GM10248 (cell line): ENCODE data around the gene HS2ST1.

ENCODE experiments used
- CTCF ChIA-PET: fragments of 300-600 bp; sonication (Branson Sonifier 250); formaldehyde crosslinking; extraction: SDS; loops from one replicate; lab custom pipeline; 2021; ENCODE audit warnings: antibody characterized with exemption; lab: Yijun Ruan, JAX
- POLR2A ChIA-PET: fragments of 350-650 bp; sonication (Branson Sonifier 250); formaldehyde crosslinking; extraction: SDS; loops from one replicate; lab custom pipeline; 2020; ENCODE audit warnings: antibody characterized with exemption; lab: Yijun Ruan, JAX
- DNase-seq: peaks from one replicate; pipeline ENCODE4 v3.0.0; 2012; ENCODE audit errors: extremely low spot score
- CTCF ChIP-seq: IDR thresholded peaks from 2 replicates; pipeline ENCODE4 v1.5.1; 2012; ENCODE audit warnings: mild to moderate bottlenecking, low read depth; ENCODE audit errors: extremely low read depth, missing control alignments, control extremely low read depth

The HS2ST1 gene

GRCh38 chr1:87092846-87093245 lies 178.4 kb downstream of the HS2ST1 start:
- no peak for DNase-seq
- ChIA-PET POLR2A (no interaction called here), CTCF (interaction anchor here (2.1 to 8.4 kb wide), 2 partner anchors 8 to 11 kb away, joined by 7 to 74 read pairs; no protein-coding TSS in a partner anchor)
- no peak for TF ChIP-seq CTCF

- ChIA-PET POLR2A (no interaction called here), CTCF (interaction anchor here (1.4 to 8.4 kb wide), 4 partner anchors 9 to 19 kb away, joined by 3 to 74 read pairs (median 6); no protein-coding TSS in a partner anchor)
- no peak for DNase-seq
- TF ChIP-seq CTCF = no peak
These were observed 178.9 kb downstream of the HS2ST1 start for GRCh38 chr1:87093286-87093685.

- ChIA-PET CTCF (interaction anchor here (1.4 to 8.4 kb wide), 5 partner anchors 9 to 261 kb away, joined by 3 to 74 read pairs (median 7); no protein-coding TSS in a partner anchor), POLR2A (no interaction called here)
- TF ChIP-seq CTCF = no peak
- DNase-seq = no peak
These were observed 179.8 kb downstream of the HS2ST1 start for GRCh38 chr1:87094238-87094637.

GRCh38 chr1:87100271-87100670 lies 185.8 kb downstream of the HS2ST1 start:
- ChIA-PET POLR2A (no interaction called here), CTCF (interaction anchor here (1.5 to 8.4 kb wide), 2 partner anchors 16 to 267 kb away, joined by 4 to 74 read pairs; no protein-coding TSS in a partner anchor)
- TF ChIP-seq CTCF = no peak
- no peak for DNase-seq

- POLR2A ChIA-PET = no interaction called here
- TF ChIP-seq CTCF = no peak
- DNase-seq = no peak
- CTCF ChIA-PET = interaction anchor here (0.7 to 2.0 kb wide), 4 partner anchors 9 to 723 kb away, joined by 3 to 7 read pairs (median 4); no protein-coding TSS in a partner anchor
These were observed 188.6 kb downstream of the HS2ST1 start for GRCh38 chr1:87103074-87103473.

GRCh38 chr1:87104140-87104539 lies 189.7 kb downstream of the HS2ST1 start:
- no peak for DNase-seq
- ChIA-PET CTCF (interaction anchor here (1.5 to 2.0 kb wide), 2 partner anchors 11 to 20 kb away, joined by 4 to 7 read pairs; no protein-coding TSS in a partner anchor), POLR2A (no interaction called here)
- TF ChIP-seq CTCF = no peak

- ChIA-PET CTCF (interaction anchor here (1.5 to 1.7 kb wide), 2 partner anchors 11 to 13 kb away, joined by 3 to 7 read pairs; no protein-coding TSS in a partner anchor), POLR2A (no interaction called here)
- no peak for DNase-seq
- no peak for TF ChIP-seq CTCF
These were observed 190.5 kb downstream of the HS2ST1 start for GRCh38 chr1:87104945-87105344.
